Activated naive CD8-positive, alpha-beta T cell (primary cell): ENCODE data around the gene XRCC2.
"Not testable (repeated sequence)": the region's sequence is repeated elsewhere in the genome, so short reads cannot be mapped to it uniquely, and the experiment has no call there.

Source experiments
- H3K27ac Mint-ChIP-seq: one replicate; pipeline ENCODE4 v1.8.0; 2021; ENCODE audit warnings: mixed read lengths
- H3K27me3 Mint-ChIP-seq: one replicate; pipeline ENCODE4 v1.8.0; 2021; ENCODE audit warnings: mixed read lengths
- H3K36me3 Mint-ChIP-seq: one replicate; pipeline ENCODE4 v1.8.0; 2021; ENCODE audit warnings: mixed read lengths
- H3K4me1 Mint-ChIP-seq: one replicate; pipeline ENCODE4 v1.8.0; 2021; ENCODE audit warnings: low read depth, mixed read lengths
- H3K4me3 Mint-ChIP-seq: one replicate; pipeline ENCODE4 v1.8.0; 2021; ENCODE audit warnings: mild to moderate bottlenecking, mixed read lengths
- H3K9me3 Mint-ChIP-seq: one replicate; pipeline ENCODE4 v1.8.0; 2021; ENCODE audit warnings: low read depth, mixed read lengths

The XRCC2 gene

DNA sequence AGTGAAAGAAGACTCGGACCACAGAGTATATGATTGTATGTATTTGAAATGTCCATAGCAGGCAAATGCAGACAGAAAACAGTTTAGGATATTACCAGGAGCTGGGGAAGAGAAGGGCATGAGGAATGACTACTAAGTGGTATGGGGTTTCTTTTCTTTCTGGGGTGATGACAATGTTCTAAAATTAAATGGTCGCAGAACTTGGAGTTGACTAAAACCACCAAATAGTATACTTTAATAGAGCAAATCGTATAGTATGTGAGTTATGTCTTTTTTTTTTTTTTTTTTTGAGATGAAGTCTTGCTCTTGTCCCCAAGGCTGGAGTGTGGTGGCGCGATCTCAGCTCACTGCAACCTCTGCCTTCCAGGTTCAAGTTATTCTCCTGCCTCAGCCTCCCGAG, 34.6 kb downstream of the XRCC2 start:
- peaks cover 3% of the 10 kb centered on the region for H3K36me3 Mint-ChIP-seq
- H3K27me3 Mint-ChIP-seq, result peaks cover 2% of the 10 kb centered on the region
- no peaks in the 10 kb centered on the region for H3K9me3 Mint-ChIP-seq
- H3K4me3 Mint-ChIP-seq, result no peak overlapping the region
- no peaks in the 10 kb centered on the region for H3K4me1 Mint-ChIP-seq
- H3K27ac Mint-ChIP-seq, result no peak overlapping the region

DNA sequence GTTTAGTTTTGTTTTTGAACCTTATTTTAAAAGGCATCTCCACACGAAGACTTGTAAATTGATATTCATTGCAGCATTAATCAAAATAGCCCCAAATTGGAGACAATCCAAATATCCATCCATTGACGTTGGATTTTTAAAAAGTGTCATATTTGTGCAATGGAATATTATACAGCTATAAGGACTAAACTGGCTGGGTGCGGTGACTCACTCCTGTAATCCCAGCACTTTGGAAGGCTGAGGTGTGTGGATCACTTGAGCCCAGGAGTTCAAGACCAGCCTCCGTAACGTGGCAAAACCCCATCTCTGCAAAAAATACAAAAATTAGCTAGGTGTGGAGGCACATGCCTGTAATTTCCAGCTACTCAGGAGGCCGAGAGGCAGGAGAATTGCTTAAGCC, 35.1 kb downstream of the XRCC2 start:
- Mint-ChIP-seq H3K36me3 (peaks cover 3% of the 10 kb centered on the region), H3K27me3 (peaks cover 2% of the 10 kb centered on the region), H3K9me3 (no peaks in the 10 kb centered on the region), H3K4me1 (no peaks in the 10 kb centered on the region), H3K27ac (no peak overlapping the region), H3K4me3 (no peak overlapping the region)

DNA sequence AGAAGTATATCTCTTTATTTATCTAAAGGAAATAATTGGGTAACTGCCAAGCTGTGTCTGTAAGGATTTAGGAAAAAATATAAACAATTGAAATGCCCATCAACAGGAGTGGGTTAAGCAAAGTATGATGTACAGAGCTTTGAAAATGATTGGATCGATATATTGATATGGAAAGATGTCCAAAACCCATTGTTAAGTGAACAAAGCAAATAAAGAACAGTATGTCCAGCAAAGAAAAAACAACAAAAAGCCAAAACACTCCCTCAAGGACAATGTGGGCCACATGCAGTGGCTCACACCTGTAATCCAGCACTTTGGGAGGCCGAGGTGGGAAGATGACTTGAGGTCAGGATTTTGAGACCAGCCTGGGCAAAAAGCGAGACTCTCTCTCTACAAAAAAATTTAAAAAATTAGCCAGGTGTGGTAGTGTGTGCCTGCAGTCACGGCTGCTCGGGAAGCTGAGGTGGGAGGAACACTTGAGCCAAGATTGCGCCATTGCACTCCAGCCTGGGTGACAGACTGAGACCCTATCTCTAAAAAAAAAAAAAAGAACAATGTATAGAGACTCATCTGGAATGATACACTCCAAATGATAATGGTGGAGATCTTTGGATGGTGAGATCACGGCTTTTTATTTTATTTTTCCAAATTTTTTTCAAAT, 37.9 kb downstream of the XRCC2 start:
- Mint-ChIP-seq H3K36me3 (no peaks in the 10 kb centered on the region), H3K27me3 (peaks cover 5% of the 10 kb centered on the region), H3K4me1 (no peaks in the 10 kb centered on the region), H3K9me3 (no peaks in the 10 kb centered on the region), H3K27ac (no peak overlapping the region), H3K4me3 (no peak overlapping the region)

DNA sequence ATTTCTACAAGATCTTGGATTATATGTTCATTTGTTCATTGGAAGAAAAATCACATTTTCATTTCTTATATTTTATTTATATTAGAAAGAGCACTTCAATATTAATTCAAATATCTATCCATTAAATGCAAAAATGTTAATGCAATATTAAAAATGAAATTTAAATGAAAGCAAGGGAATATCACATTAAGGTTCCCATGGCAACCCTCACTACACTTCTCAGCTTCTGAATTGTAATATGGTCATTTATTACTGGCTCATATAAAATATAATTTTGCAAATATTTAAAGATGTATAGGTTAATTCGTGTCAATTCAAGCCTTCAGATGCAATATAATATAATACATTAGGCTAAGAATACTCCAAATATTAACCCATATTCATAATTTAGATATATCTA, 38.8 kb downstream of the XRCC2 start:
- Mint-ChIP-seq H3K27ac (no peak overlapping the region), H3K4me1 (no peaks in the 10 kb centered on the region), H3K27me3 (peaks cover 5% of the 10 kb centered on the region), H3K36me3 (no peaks in the 10 kb centered on the region), H3K4me3 (no peak overlapping the region), H3K9me3 (no peaks in the 10 kb centered on the region)

DNA sequence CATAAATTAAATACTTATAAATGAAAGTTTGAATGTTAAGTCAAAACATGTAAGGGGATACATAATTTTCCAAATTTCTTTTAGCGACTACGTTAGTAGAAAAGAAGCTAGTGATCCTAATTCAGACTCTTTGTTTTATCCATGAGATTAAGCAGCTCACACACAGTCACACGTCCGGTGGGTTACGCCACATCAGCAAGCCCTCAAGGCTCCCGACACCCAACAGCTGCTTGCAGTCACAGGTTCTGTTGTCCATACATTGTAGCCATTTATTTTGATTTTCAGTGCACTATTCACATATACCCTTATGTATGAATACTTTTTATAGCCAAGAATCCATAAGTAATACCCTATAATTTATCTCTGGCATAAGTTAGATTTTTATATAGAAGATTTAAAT, 39.5 kb downstream of the XRCC2 start:
- Mint-ChIP-seq H3K27me3 (peaks cover 5% of the 10 kb centered on the region), H3K4me3 (no peak overlapping the region), H3K27ac (no peak overlapping the region), H3K9me3 (no peaks in the 10 kb centered on the region), H3K4me1 (no peaks in the 10 kb centered on the region), H3K36me3 (no peaks in the 10 kb centered on the region)

DNA sequence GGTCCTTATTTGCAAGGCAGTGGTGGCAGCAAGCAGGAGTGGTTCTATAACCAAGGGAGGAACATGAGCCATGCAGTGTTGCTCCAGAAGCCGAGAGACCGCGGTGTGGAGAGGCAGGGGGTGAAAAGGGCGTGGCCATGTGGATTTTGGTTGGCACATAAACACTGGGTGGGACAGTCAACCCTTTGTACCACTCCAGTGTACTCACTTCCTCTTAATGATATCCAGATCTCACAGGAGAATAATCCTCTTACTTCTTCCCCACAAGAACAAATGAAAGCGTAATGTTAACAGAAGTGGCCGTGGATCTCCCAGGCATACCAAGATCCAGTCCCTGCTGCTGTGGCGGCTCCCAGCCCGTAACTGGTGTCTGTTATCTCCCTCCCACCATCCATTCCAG, 42.4 kb downstream of the XRCC2 start:
- Mint-ChIP-seq H3K36me3 (no peaks in the 10 kb centered on the region), H3K27ac (no peak overlapping the region), H3K9me3 (no peaks in the 10 kb centered on the region), H3K4me1 (no peaks in the 10 kb centered on the region), H3K4me3 (no peak overlapping the region), H3K27me3 (peaks cover 5% of the 10 kb centered on the region)

DNA sequence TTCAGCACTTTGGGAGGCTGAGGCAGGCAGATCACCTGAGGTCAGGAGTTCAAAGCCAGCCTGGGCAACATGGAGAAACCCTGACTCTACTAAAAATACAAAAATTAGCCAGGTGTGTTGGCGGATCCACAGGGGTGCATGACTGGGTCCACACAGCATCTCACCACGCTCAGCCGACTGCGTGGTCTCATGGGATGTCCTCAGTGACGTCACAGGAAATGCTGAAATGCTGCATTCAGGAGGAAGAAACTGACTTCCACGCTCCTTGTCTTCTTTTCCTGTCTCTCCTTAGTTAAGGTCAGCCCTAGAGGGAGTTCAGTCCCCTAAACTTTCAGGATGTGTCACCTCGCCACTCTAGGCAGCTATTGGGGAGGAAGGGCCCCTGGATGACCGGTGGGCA, 42.9 kb downstream of the XRCC2 start:
- Mint-ChIP-seq H3K27me3 (peaks cover 5% of the 10 kb centered on the region), H3K27ac (no peak overlapping the region), H3K4me1 (no peaks in the 10 kb centered on the region), H3K36me3 (no peaks in the 10 kb centered on the region), H3K9me3 (no peaks in the 10 kb centered on the region), H3K4me3 (no peak overlapping the region)

DNA sequence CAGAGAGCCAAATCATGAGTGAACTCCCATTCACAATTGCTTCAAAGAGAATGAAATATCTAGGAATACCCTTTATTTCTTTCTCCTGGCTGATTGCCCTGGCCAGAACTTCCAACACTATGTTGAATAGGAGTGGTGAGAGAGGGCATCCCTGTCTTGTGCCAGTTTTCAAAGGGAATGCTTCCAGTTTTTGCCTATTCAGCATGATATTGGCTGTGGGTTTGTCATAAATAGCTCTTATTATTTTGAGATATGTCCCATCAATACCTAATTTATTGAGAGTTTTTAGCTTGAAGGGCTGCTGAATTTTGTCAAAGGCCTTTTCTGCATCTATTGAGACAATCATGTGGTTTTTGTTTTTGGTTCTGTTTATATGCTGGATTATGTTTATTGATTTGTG, 47.2 kb downstream of the XRCC2 start:
- not testable (repeated sequence) for H3K4me3 Mint-ChIP-seq, H3K36me3 Mint-ChIP-seq, H3K27me3 Mint-ChIP-seq, H3K4me1 Mint-ChIP-seq, H3K27ac Mint-ChIP-seq, H3K9me3 Mint-ChIP-seq

DNA sequence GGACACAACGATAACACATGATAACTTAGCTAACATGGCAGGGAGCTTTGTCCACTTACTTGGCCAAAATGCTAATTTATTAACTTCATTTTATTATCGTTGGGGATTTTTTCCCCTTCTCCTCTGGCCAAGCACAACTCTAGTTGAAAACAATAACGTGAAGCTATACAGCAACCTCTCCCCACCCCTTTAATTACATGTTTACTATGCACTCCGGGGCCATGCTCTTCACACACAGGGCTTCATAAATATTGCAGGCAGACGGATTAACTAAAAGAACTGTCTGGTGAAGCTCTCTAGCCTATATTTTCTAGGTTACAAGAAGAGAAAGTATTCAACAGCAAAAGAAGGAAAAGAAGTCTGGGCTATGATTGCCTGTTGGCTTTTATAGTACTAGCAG, 51.7 kb downstream of the XRCC2 start:
- peaks cover 2% of the 10 kb centered on the region for H3K36me3 Mint-ChIP-seq

DNA sequence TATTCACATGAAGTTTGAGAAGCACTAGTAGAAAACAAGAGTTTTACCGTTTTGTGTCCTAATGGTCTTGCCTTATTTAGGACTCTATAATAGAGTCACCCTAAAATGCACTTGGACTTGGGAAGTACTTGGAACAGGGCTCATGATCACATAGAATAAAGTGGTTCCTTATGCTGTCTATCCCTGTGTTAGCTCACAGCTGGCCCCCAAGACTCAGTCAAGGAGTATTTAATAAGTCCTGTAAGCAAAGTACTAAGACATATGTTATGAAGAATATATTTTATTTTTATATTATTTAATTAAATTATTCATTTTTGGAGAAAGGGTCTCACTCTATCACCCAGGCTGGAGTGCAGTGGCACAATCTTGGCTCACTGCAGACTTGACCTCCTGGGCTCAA, 54.5 kb downstream of the XRCC2 start:
- Mint-ChIP-seq H3K4me1 (no peaks in the 10 kb centered on the region), H3K27me3 (peaks cover 5% of the 10 kb centered on the region), H3K27ac (no peak overlapping the region), H3K36me3 (peaks cover 2% of the 10 kb centered on the region), H3K4me3 (no peak overlapping the region), H3K9me3 (no peaks in the 10 kb centered on the region)

More for the DNA sequence above, 51.7 kb downstream of the XRCC2 start:
- no peak overlapping the region for H3K27ac Mint-ChIP-seq
- H3K4me1 Mint-ChIP-seq, result no peaks in the 10 kb centered on the region
- peaks cover 3% of the 10 kb centered on the region for H3K27me3 Mint-ChIP-seq
- H3K9me3 Mint-ChIP-seq, result no peaks in the 10 kb centered on the region
- no peak overlapping the region for H3K4me3 Mint-ChIP-seq

DNA sequence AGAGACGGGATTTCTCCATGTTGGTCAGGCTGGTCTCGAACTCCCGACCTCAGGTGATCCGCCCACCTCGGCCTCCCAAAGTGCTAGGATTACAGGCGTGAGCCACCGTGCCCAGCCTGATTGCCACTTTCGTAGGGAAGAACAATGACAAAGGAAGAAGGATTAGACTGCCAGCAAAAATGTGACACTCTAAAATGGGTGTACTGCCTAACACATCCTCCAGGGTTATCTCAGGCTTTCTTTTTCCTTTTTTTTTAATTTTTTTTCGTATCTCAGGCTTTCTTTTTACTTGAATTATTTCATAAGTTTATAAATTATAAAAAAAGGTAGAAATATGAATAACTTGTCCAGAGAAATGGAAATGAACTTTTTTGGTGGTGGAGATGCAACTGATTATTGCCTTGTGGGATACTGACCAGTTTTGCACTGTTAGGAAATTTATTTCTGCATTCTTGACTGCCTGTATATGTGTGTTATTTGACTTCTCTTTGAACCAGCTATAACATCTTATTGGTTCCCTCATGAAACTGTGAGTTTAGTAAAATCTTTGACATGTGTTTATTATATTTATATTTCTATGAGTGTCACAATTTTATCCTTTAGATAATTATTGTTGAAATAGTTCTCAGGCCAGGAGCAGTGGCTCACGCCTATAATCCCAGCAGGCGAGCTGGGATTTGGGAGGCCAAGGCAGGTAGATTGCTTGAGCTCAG, 56.8 kb downstream of the XRCC2 start:
- H3K27me3 Mint-ChIP-seq, result peaks cover 5% of the 10 kb centered on the region
- H3K36me3 Mint-ChIP-seq, result peaks cover 2% of the 10 kb centered on the region
- H3K9me3 Mint-ChIP-seq, result no peaks in the 10 kb centered on the region
- H3K27ac Mint-ChIP-seq, result no peak overlapping the region
- no peak overlapping the region for H3K4me3 Mint-ChIP-seq
- H3K4me1 Mint-ChIP-seq, result no peaks in the 10 kb centered on the region

DNA sequence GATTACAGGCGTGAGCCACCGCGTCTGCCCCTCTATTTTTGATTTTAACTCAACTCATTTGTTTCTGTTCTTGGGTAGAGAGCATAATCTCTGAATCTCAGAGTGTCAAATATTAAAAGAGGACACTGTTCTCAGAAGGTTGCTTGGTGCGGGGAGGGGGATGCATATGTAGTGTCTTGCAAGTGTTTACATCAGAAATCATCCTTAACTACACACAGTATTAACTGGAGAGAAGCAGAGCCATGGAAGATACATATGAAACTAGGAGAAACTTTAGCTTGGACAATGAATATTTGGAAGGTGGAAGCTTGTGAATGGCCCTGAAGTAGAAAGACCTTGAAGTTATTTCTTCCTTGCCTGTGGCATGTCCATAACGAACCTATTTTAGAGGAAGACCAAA, 57.5 kb downstream of the XRCC2 start:
- Mint-ChIP-seq H3K4me3 (no peak overlapping the region), H3K27ac (no peak overlapping the region), H3K36me3 (peaks cover 2% of the 10 kb centered on the region), H3K4me1 (no peaks in the 10 kb centered on the region), H3K27me3 (peaks cover 5% of the 10 kb centered on the region), H3K9me3 (no peaks in the 10 kb centered on the region)

DNA sequence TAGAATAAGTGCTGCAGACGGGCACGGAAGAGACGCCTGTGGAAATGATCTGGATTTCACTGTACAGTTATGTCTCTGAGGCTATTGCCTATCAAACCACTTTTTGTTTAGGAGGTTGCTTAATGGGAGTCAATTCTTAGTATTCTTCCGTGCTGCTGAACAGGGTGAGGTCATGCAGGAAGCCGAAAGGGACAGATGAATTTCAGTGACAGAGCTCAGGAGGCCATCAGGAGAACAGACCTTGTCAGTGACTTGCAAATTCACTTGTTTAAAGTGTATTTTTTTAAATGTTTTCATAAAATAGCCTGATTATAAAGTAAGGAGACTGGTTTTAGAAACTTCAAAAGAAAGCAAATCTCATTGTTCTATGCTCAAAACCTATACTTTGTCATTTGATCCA, 58.9 kb downstream of the XRCC2 start:
- Mint-ChIP-seq H3K9me3 (peaks cover 10% of the 10 kb centered on the region), H3K36me3 (peaks cover 6% of the 10 kb centered on the region), H3K4me3 (no peak overlapping the region), H3K27me3 (peaks cover 5% of the 10 kb centered on the region), H3K4me1 (no peaks in the 10 kb centered on the region), H3K27ac (no peak overlapping the region)

DNA sequence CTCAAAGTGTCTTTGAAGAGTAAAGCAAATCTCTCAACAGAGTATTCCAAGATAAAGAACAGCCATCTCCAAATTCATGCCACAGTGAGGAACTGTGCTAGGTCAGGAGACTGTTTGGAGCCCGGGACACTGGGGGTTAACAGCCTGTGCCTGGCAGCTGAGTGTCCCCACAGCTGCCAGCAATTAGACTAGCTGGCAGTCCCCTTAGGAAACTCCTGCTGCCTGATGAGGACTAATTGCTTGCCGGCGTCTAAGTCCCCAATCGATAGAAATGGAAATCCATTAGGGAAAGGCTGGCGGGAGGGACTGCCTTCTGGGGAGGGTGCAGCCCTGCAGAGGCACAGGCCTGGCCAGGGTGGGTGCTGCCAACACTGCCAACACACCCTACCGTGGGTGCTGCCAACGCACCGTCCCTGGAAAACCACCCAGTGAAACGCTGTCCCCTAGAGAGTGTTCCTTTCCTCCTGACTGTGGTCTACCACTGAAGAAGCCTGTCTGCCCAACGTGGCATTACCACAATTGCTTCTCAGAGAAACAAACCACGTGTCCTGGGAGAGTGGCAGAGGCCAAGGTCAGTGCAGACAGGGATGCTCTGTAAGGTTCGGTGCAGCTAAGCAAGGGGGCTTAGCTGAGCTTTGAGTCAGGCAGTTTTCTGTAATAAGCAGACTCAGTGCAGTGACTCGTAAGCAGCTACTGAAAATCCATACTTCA, 60.8 kb downstream of the XRCC2 start:
- Mint-ChIP-seq H3K36me3 (peaks cover 4% of the 10 kb centered on the region), H3K27me3 (peaks cover 2% of the 10 kb centered on the region), H3K27ac (no peak overlapping the region), H3K4me1 (no peaks in the 10 kb centered on the region), H3K4me3 (no peak overlapping the region), H3K9me3 (peaks cover 10% of the 10 kb centered on the region)

DNA sequence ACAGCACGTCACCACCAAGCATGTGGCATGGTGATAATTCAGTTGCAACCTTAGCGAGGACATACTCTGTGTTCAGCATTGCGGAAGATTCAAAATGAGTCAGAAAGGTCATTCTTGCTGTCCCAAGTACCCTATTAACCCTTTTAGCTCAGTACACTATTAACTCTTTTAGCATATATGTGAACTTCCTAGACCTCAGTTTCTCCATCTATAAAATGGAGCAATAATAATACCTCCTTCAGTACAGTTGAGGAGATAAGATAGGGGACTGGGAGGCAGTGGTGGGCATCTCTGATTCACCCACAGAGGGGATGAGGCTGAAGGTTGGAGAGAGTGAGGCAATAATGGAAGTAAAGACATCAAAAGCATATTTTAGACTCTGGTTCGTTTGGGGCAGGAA, 67.3 kb downstream of the XRCC2 start:
- Mint-ChIP-seq H3K36me3 (peaks cover 4% of the 10 kb centered on the region), H3K4me3 (no peak overlapping the region), H3K27ac (no peak overlapping the region), H3K9me3 (peaks cover 10% of the 10 kb centered on the region), H3K27me3 (no peaks in the 10 kb centered on the region), H3K4me1 (no peaks in the 10 kb centered on the region)
